HepG2 (cell line): ENCODE measurements around the gene RILP. TPM values are rescaled to one million over a fixed set of nuclear protein-coding genes. Genes with fewer than 3 reads are reported as not detected.

Source experiments
- ATF1 ChIP-seq: IDR thresholded peaks from 2 replicates; pipeline ENCODE4 v1.6.1; 2016; ENCODE audit warnings: mild to moderate bottlenecking, control low read depth
- CBX1 ChIP-seq: IDR thresholded peaks from one replicate; pipeline ENCODE4 v1.6.1; 2016; ENCODE audit warnings: antibody characterized with exemption, low read depth
- EP300 ChIP-seq, 3 experiments: sonication (generic) in 1 of 3; formaldehyde crosslinking in 1 of 3; IDR thresholded peaks; 2 replicates each; pipeline versions ENCODE4 v1.5.1 to v1.6.1; 2011 to 2020; ENCODE audit warnings: low read depth in 2 of 3, low read length in 2 of 3, borderline replicate concordance in 1 of 3, improper control_type of control experiment in 1 of 3, mild to moderate bottlenecking in 1 of 3, missing genetic modification reagents in 1 of 3, moderate library complexity in 1 of 3
- FOXO1 ChIP-seq: sonication (generic); formaldehyde crosslinking; IDR thresholded peaks from 2 replicates; pipeline ENCODE4 v1.4.0; 2020; ENCODE audit warnings: missing genetic modification reagents
- RBM39 ChIP-seq: fragments of 200-400 bp; formaldehyde crosslinking; IDR thresholded peaks from one replicate; pipeline ENCODE4 v1.6.1; 2018; ENCODE audit warnings: antibody characterized with exemption, mild to moderate bottlenecking, low read depth, low read length; ENCODE audit not compliant: poor library complexity, severe bottlenecking
- SSRP1 ChIP-seq: IDR thresholded peaks from 2 replicates; pipeline ENCODE4 v1.6.1; 2016; ENCODE audit warnings: control low read depth
- ZNF781 ChIP-seq: sonication (generic); formaldehyde crosslinking; IDR thresholded peaks from 2 replicates; pipeline ENCODE4 v1.5.1; 2020; ENCODE audit warnings: borderline replicate concordance, mild to moderate bottlenecking, missing genetic modification reagents; ENCODE audit errors: not compliant biosample characterization
- ZNF883 ChIP-seq: sonication (generic); formaldehyde crosslinking; IDR thresholded peaks from 2 replicates; pipeline ENCODE4 v1.5.1; 2020; ENCODE audit warnings: mild to moderate bottlenecking, missing genetic modification reagents; ENCODE audit errors: not compliant biosample characterization
- polyA plus RNA-seq, 8 experiments: library from polyadenylated mRNA; depleted of rRNA in 3 of 8; stranded (reverse) in 7 of 8; unstranded in 1 of 8; fragments of >200 nt; fragmentation: Illumina TruSeq in 4 of 8; extraction: Trizol in 4 of 8; gene quantifications; 2 replicates each; pipeline versions ENCODE4 v1.2.1 to v1.2.3, GENCODE V29; 2011 to 2016; ENCODE audit warnings: low read depth in 4 of 8, missing spikeins in 1 of 8, mixed read lengths in 1 of 8; ENCODE audit not compliant: insufficient read depth in 1 of 8
- total RNA-seq, 5 experiments: library from RNA; depleted of rRNA; stranded (reverse); fragments of >200 nt; fragmentation: Illumina TruSeq; extraction: Trizol; gene quantifications; 2 replicates each; pipeline ENCODE4 v1.2.3, GENCODE V29; 2016; ENCODE audit warnings: low read depth in 1 of 5
- TF ChIP-seq, protein P1 (sequence below): sonication (generic); formaldehyde crosslinking; IDR thresholded peaks from 2 replicates; pipeline ENCODE4 v1.5.0; 2020; ENCODE audit warnings: mild to moderate bottlenecking, missing genetic modification reagents, borderline replicate concordance
- TF ChIP-seq, protein P2 (sequence below): sonication (generic); formaldehyde crosslinking; IDR thresholded peaks from 2 replicates; pipeline ENCODE4 v1.9.0; 2021; ENCODE audit warnings: missing genetic modification reagents, borderline replicate concordance
- TF ChIP-seq, protein P3 (sequence below): sonication (generic); formaldehyde crosslinking; conservative IDR thresholded peaks from 2 replicates; pipeline ENCODE4 v1.4.0; 2020; ENCODE audit warnings: missing genetic modification reagents
- TF ChIP-seq, protein P4 (sequence below): sonication (generic); formaldehyde crosslinking; IDR thresholded peaks from 2 replicates; pipeline ENCODE4 v1.8.1; 2023; ENCODE audit warnings: missing genetic modification reagents, mild to moderate bottlenecking, borderline replicate concordance
- TF ChIP-seq, protein P5 (sequence below): sonication (generic); formaldehyde crosslinking; IDR thresholded peaks from 2 replicates; pipeline ENCODE4 v1.4.0; 2020; ENCODE audit warnings: missing genetic modification reagents

The RILP gene
- total and polyA plus RNA-seq, 2 of the 13 experiments (the other 11 are each of a cell fraction or from before 2014, with no cell fraction given): 6.6 to 8.1 TPM

DNA sequence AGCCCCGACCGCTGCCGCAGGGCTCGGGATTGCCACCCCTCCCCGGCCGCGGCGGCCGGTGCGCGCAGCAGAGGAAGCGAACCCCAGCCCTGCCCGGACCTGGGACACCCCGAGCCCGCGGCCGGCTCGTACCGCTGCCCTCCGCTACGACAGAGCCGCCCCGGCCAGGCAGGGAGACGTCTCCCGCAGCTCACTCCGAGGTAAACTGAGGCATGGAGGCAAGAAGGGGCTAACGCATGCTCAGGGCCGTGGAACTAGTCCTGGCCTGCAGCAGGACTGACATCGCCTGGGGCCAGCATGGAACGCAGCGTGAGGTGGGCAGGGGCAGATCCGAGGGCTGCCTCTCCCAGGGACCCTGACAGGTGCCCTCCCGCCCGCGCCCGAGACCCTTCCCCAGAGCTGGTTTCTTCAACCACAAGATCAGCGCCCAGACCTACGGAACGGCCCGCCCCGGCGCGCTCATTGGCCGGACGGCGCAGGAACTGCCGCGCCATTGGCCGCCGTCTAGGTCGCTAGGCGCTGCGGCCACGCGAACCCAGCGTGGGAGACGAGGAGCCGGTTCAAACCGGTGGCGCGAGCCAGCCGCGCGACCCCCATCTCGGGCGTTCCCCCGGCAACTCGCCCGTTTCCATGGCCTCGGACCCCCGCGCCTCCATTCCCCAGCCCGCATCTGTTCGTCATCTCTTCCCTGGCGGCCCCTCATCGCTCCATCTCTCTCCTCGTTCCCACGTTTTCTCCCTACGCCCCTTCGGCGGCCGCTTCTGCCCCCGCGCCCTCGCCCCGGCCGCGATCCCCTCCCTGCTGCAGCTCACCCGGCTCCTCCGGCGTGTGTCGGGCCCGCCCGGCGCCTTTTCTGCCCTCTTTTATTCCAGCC lies 21.4 kb downstream of the RILP start, which contains the start of gene SLC43A2 (continued):
- TF ChIP-seq, protein P1, sequence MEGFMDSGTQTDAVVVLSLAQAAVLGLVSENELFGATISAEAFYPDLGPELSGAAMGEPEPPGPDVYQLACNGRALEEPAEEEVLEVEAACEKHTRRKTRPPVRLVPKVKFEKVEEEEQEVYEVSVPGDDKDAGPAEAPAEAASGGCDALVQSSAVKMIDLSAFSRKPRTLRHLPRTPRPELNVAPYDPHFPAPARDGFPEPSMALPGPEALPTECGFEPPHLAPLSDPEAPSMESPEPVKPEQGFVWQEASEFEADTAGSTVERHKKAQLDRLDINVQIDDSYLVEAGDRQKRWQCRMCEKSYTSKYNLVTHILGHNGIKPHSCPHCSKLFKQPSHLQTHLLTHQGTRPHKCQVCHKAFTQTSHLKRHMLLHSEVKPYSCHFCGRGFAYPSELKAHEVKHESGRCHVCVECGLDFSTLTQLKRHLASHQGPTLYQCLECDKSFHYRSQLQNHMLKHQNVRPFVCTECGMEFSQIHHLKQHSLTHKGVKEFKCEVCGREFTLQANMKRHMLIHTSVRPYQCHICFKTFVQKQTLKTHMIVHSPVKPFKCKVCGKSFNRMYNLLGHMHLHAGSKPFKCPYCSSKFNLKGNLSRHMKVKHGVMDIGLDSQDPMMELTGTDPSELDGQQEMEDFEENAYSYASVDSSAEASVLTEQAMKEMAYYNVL (CRISPR knock-in tag): no peak
- TF ChIP-seq ZNF781 (CRISPR knock-in tag) (no peak), FOXO1 (CRISPR knock-in tag) (no peak), RBM39 (no peak), CBX1 (peak; percentile 38), ATF1 (CRISPR knock-in tag) (no peak), EP300 (IDR thresholded peaks at IDR 0.05; ENCODE audit: low read depth in 2 of 2, low read length in 2 of 2) (no peak), EP300 (CRISPR knock-in tag; IDR thresholded peaks at IDR 0.05; ENCODE audit: borderline replicate concordance) (peak; percentile 42), ZNF883 (CRISPR knock-in tag) (peak; percentile 76), SSRP1 (CRISPR knock-in tag) (no peak)
- TF ChIP-seq, protein P2, sequence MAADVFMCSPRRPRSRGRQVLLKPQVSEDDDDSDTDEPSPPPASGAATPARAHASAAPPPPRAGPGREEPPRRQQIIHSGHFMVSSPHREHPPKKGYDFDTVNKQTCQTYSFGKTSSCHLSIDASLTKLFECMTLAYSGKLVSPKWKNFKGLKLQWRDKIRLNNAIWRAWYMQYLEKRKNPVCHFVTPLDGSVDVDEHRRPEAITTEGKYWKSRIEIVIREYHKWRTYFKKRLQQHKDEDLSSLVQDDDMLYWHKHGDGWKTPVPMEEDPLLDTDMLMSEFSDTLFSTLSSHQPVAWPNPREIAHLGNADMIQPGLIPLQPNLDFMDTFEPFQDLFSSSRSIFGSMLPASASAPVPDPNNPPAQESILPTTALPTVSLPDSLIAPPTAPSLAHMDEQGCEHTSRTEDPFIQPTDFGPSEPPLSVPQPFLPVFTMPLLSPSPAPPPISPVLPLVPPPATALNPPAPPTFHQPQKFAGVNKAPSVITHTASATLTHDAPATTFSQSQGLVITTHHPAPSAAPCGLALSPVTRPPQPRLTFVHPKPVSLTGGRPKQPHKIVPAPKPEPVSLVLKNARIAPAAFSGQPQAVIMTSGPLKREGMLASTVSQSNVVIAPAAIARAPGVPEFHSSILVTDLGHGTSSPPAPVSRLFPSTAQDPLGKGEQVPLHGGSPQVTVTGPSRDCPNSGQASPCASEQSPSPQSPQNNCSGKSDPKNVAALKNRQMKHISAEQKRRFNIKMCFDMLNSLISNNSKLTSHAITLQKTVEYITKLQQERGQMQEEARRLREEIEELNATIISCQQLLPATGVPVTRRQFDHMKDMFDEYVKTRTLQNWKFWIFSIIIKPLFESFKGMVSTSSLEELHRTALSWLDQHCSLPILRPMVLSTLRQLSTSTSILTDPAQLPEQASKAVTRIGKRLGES (CRISPR knock-in tag): no peak
- TF ChIP-seq, protein P3, sequence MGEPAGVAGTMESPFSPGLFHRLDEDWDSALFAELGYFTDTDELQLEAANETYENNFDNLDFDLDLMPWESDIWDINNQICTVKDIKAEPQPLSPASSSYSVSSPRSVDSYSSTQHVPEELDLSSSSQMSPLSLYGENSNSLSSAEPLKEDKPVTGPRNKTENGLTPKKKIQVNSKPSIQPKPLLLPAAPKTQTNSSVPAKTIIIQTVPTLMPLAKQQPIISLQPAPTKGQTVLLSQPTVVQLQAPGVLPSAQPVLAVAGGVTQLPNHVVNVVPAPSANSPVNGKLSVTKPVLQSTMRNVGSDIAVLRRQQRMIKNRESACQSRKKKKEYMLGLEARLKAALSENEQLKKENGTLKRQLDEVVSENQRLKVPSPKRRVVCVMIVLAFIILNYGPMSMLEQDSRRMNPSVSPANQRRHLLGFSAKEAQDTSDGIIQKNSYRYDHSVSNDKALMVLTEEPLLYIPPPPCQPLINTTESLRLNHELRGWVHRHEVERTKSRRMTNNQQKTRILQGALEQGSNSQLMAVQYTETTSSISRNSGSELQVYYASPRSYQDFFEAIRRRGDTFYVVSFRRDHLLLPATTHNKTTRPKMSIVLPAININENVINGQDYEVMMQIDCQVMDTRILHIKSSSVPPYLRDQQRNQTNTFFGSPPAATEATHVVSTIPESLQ (CRISPR knock-in tag): no peak
- TF ChIP-seq, protein P4, sequence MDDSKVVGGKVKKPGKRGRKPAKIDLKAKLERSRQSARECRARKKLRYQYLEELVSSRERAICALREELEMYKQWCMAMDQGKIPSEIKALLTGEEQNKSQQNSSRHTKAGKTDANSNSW (CRISPR knock-in tag): no peak
- TF ChIP-seq, protein P5, sequence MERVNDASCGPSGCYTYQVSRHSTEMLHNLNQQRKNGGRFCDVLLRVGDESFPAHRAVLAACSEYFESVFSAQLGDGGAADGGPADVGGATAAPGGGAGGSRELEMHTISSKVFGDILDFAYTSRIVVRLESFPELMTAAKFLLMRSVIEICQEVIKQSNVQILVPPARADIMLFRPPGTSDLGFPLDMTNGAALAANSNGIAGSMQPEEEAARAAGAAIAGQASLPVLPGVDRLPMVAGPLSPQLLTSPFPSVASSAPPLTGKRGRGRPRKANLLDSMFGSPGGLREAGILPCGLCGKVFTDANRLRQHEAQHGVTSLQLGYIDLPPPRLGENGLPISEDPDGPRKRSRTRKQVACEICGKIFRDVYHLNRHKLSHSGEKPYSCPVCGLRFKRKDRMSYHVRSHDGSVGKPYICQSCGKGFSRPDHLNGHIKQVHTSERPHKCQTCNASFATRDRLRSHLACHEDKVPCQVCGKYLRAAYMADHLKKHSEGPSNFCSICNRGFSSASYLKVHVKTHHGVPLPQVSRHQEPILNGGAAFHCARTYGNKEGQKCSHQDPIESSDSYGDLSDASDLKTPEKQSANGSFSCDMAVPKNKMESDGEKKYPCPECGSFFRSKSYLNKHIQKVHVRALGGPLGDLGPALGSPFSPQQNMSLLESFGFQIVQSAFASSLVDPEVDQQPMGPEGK (CRISPR knock-in tag): no peak; the same call in 1 of the 2 replicates
